ENCODE results near the gene CDC25B.
A peak's percentile ranks its signal among the peaks of the same experiment; 100 is the strongest.

- TF ChIP-seq CTCF (conservative IDR thresholded peaks at IDR 0.05; ENCODE audit: low read length) = peak; percentile 34
- no peak for TF ChIP-seq EZH2phosphoT487 (IDR thresholded peaks at IDR 0.05; ENCODE audit: borderline replicate concordance)
Observed at GRCh38 chr20:3795511-3796468, at the start of gene CDC25B.
